HEK293 (cell line): ENCODE results near the gene CD81.

ENCODE experiments used
- CTCF ChIA-PET: fragments of 350-600 bp; formaldehyde crosslinking; extraction: SDS; loops from one replicate; lab custom pipeline; 2021; ENCODE audit warnings: antibody characterized with exemption; lab: Yijun Ruan, JAX
- POLR2A ChIA-PET: fragments of 300-600 bp; formaldehyde crosslinking; extraction: SDS; loops from one replicate; lab custom pipeline; 2020; ENCODE audit warnings: antibody characterized with exemption, inconsistent platforms; lab: Yijun Ruan, JAX
- H3K27ac ChIP-seq: fragments of 200-500 bp; sonication (Bioruptor generic); 2 replicates; pipeline ENCODE4 v1.5.1; 2014; ENCODE audit warnings: low read depth, low read length, control low read depth, inconsistent platforms; ENCODE audit errors: extremely low read depth
- H3K36me3 ChIP-seq, 2 experiments: fragments of 200-500 bp in 1 of 2; sonication (Bioruptor generic) in 1 of 2; 1 replicate in 1 of 2; 2 replicates in 1 of 2; pipeline ENCODE4 v1.5.1; 2014 to 2017; ENCODE audit warnings: inconsistent platforms in 2 of 2, low read length in 2 of 2; ENCODE audit not compliant: control insufficient read depth in 2 of 2, insufficient read depth in 1 of 2
- H3K4me1 ChIP-seq: fragments of 200-500 bp; sonication (Bioruptor generic); 2 replicates; pipeline ENCODE4 v1.5.1; 2014; ENCODE audit warnings: mild to moderate bottlenecking, low read length, inconsistent platforms; ENCODE audit not compliant: control insufficient read depth, insufficient read depth
- H3K4me3 ChIP-seq: 2 replicates; pipeline ENCODE4 v1.5.1; 2011; ENCODE audit warnings: low read depth, mild to moderate bottlenecking, control low read depth, low read length, moderate library complexity
- H3K9me3 ChIP-seq: fragments of 200-500 bp; sonication (Bioruptor generic); 2 replicates; pipeline ENCODE4 v1.5.1; 2014; ENCODE audit warnings: low read depth, low read length, inconsistent platforms; ENCODE audit not compliant: control insufficient read depth, insufficient read depth
- ATF2 ChIP-seq: fragments of 450-650 bp; formaldehyde crosslinking; IDR thresholded peaks from 2 replicates; pipeline ENCODE4 v1.5.1; 2016; ENCODE audit warnings: missing biosample characterization, missing genetic modification characterization, low read depth
- ELK4 ChIP-seq: IDR thresholded peaks from 2 replicates; pipeline ENCODE4 v1.6.1; 2011; ENCODE audit warnings: mild to moderate bottlenecking, low read depth, low read length, borderline replicate concordance
- PBX3 ChIP-seq: sonication (generic); formaldehyde crosslinking; IDR thresholded peaks from 2 replicates; pipeline ENCODE4 v1.8.1; 2022; ENCODE audit warnings: mild to moderate bottlenecking, moderate library complexity, missing genetic modification reagents
- PRDM4 ChIP-seq: fragments of 450-650 bp; formaldehyde crosslinking; IDR thresholded peaks from 2 replicates; pipeline ENCODE4 v1.5.1; 2017; ENCODE audit warnings: missing biosample characterization, missing genetic modification characterization
- SCRT2 ChIP-seq: fragments of 450-650 bp; formaldehyde crosslinking; IDR thresholded peaks from 2 replicates; pipeline ENCODE4 v1.5.1; 2016; ENCODE audit warnings: missing biosample characterization, missing genetic modification characterization
- ZBTB1 ChIP-seq: fragments of 450-650 bp; formaldehyde crosslinking; IDR thresholded peaks from 2 replicates; pipeline ENCODE4 v1.5.1; 2016; ENCODE audit warnings: missing biosample characterization, missing genetic modification characterization
- ZBTB10 ChIP-seq: fragments of 450-650 bp; formaldehyde crosslinking; IDR thresholded peaks from 2 replicates; pipeline ENCODE4 v1.5.1; 2016; ENCODE audit warnings: missing biosample characterization, missing genetic modification characterization
- ZBTB44 ChIP-seq: fragments of 450-650 bp; IDR thresholded peaks from 2 replicates; pipeline ENCODE4 v1.5.1; 2018; ENCODE audit warnings: missing biosample characterization, mild to moderate bottlenecking, missing genetic modification characterization
- ZNF398 ChIP-seq: fragments of 450-650 bp; formaldehyde crosslinking; IDR thresholded peaks from 2 replicates; pipeline ENCODE4 v1.5.1; 2017; ENCODE audit warnings: missing biosample characterization, missing genetic modification characterization
- ZNF596 ChIP-seq: fragments of 450-650 bp; IDR thresholded peaks from 2 replicates; pipeline ENCODE4 v1.5.0; 2018; ENCODE audit warnings: missing biosample characterization, mild to moderate bottlenecking, missing genetic modification characterization, moderate library complexity
- ZNF621 ChIP-seq: fragments of 450-650 bp; formaldehyde crosslinking; IDR thresholded peaks from 2 replicates; pipeline ENCODE4 v1.5.1; 2017; ENCODE audit warnings: missing biosample characterization, missing genetic modification characterization
- ZNF645 ChIP-seq: fragments of 450-650 bp; formaldehyde crosslinking; IDR thresholded peaks from 2 replicates; pipeline ENCODE4; 2016; ENCODE audit warnings: missing biosample characterization, missing genetic modification characterization
- ZNF658 ChIP-seq: fragments of 450-650 bp; formaldehyde crosslinking; IDR thresholded peaks from 2 replicates; pipeline ENCODE4; 2016; ENCODE audit warnings: missing biosample characterization, missing genetic modification characterization
- ZNF777 ChIP-seq: fragments of 450-650 bp; formaldehyde crosslinking; IDR thresholded peaks from 2 replicates; pipeline ENCODE4 v1.5.1; 2017; ENCODE audit warnings: missing biosample characterization, missing genetic modification characterization, borderline replicate concordance
- ZNF792 ChIP-seq: fragments of 450-650 bp; formaldehyde crosslinking; IDR thresholded peaks from 2 replicates; pipeline ENCODE4 v1.5.1; 2016; ENCODE audit warnings: missing biosample characterization, missing genetic modification characterization
- ZSCAN18 ChIP-seq: fragments of 450-650 bp; formaldehyde crosslinking; IDR thresholded peaks from 2 replicates; pipeline ENCODE4 v1.5.1; 2016; ENCODE audit warnings: missing biosample characterization, missing genetic modification characterization
- ZSCAN30 ChIP-seq: fragments of 450-650 bp; IDR thresholded peaks from 2 replicates; pipeline ENCODE4 v1.5.1; 2018; ENCODE audit warnings: missing biosample characterization, mild to moderate bottlenecking, missing genetic modification characterization, moderate library complexity

The CD81 gene

GRCh38 chr11:2361565-2361964, 15.5 kb upstream of the CD81 start (continued):
- no peak for TF ChIP-seq ZBTB44 (tag by site-specific recombination)
- no peak for TF ChIP-seq ZBTB1 (tag by site-specific recombination)
- TF ChIP-seq ZNF658 (tag by site-specific recombination), result no peak
- no peak for TF ChIP-seq PRDM4
- TF ChIP-seq ZNF777 (tag by site-specific recombination), result no peak
- TF ChIP-seq ZSCAN18, result no peak

- no peak overlapping the region for H3K4me3 ChIP-seq
- CTCF ChIA-PET, result interaction anchor here (0.7 kb wide), 1 partner anchor 58 kb away, joined by 3 read pairs; no protein-coding TSS in a partner anchor
- H3K9me3 ChIP-seq, result no peaks in the 10 kb centered on the region
- H3K4me1 ChIP-seq, result no peaks in the 10 kb centered on the region
- no peak overlapping the region for H3K27ac ChIP-seq
- no peak for TF ChIP-seq ZNF792
- peak; percentile 26; the same call in 1 of the 2 replicates for TF ChIP-seq SCRT2 (tag by site-specific recombination)
- no peak for TF ChIP-seq ZBTB10 (tag by site-specific recombination)
- no peak for TF ChIP-seq ELK4
- TF ChIP-seq ZNF621 (tag by site-specific recombination), result no peak
- TF ChIP-seq ZNF596 (tag by site-specific recombination), result no peak
- POLR2A ChIA-PET, result interaction anchor here (3.1 kb wide), 1 partner anchor 15 kb away, joined by 16 read pairs; the partner anchor contains the start of gene CD81
- H3K36me3 ChIP-seq, result no peaks in the 10 kb centered on the region
These were observed 14.7 kb upstream of the CD81 start for GRCh38 chr11:2362414-2362813.

GRCh38 chr11:2363130-2363529, 14.0 kb upstream of the CD81 start:
- POLR2A ChIA-PET, result interaction anchor here (3.1 kb wide), 1 partner anchor 15 kb away, joined by 16 read pairs; the partner anchor contains the start of gene CD81
- CTCF ChIA-PET, result interaction anchor here (0.7 kb wide), 1 partner anchor 58 kb away, joined by 3 read pairs; no protein-coding TSS in a partner anchor
- H3K4me1 ChIP-seq, result no peaks in the 10 kb centered on the region
- TF ChIP-seq PBX3 (CRISPR knock-in tag), result no peak
- no peak for TF ChIP-seq ZNF398 (tag by site-specific recombination)
- no peak for TF ChIP-seq ZSCAN30
- TF ChIP-seq ZNF645 (tag by site-specific recombination), result no peak
- no peak for TF ChIP-seq ATF2 (tag by site-specific recombination)
- TF ChIP-seq SCRT2 (tag by site-specific recombination), result no peak

More at GRCh38 chr11:2363130-2363529, 14.0 kb upstream of the CD81 start:
- Histone ChIP-seq H3K27ac (no peak overlapping the region), H3K36me3 (no peaks in the 10 kb centered on the region), H3K4me3 (no peak overlapping the region), H3K9me3 (no peaks in the 10 kb centered on the region)
